SK-N-SH (cell line): ENCODE results near the gene WDR44. TPM values are rescaled to one million over a fixed set of nuclear protein-coding genes. Genes with fewer than 3 reads are reported as not detected.
"Not testable (repeated sequence)": the region's sequence is repeated elsewhere in the genome, so short reads cannot be mapped to it uniquely, and the experiment has no call there.

ENCODE experiments used
- CTCF ChIA-PET: fragments of 300-600, 350-600 bp; formaldehyde crosslinking; extraction: SDS; loops from one replicate; lab custom pipeline; 2021; lab: Yijun Ruan, JAX
- POLR2A ChIA-PET: fragments of 350-600 bp; sonication (Branson Sonifier 250); formaldehyde crosslinking; extraction: SDS; loops from one replicate; lab custom pipeline; 2020; ENCODE audit warnings: antibody characterized with exemption, inconsistent platforms; lab: Yijun Ruan, JAX
- DNase-seq: peaks from one replicate; pipeline ENCODE4 v3.0.0; 2012
- H2AFZ ChIP-seq: fragments of 200-600 bp; sonication (generic); 2 replicates; pipeline ENCODE4 v1.8.1; 2016; ENCODE audit warnings: antibody characterized with exemption, mild to moderate bottlenecking, low read depth
- H3F3A ChIP-seq: fragments of 200-600 bp; sonication (generic); replicated peaks from 2 replicates; pipeline ENCODE3; 2016; ENCODE audit warnings: antibody characterized with exemption, mild to moderate bottlenecking; ENCODE audit not compliant: insufficient read depth
- H3K27ac ChIP-seq, 2 experiments: fragments of 200-500 bp in 1 of 2; fragments of 200-600 bp in 1 of 2; sonication (Bioruptor generic) in 1 of 2; sonication (generic), shearing (Covaris generic) in 1 of 2; 2 replicates each; pipeline versions ENCODE4 v1.5.1 to v1.6.1; 2014 to 2016; ENCODE audit warnings: low read depth in 2 of 2, inconsistent platforms in 1 of 2, low read length in 1 of 2, mild to moderate bottlenecking in 1 of 2, mixed read lengths in 1 of 2
- H3K27me3 ChIP-seq: fragments of 200-600 bp; sonication (generic), shearing (Covaris generic); 2 replicates; pipeline ENCODE4 v1.6.1; 2016; ENCODE audit warnings: mixed run types; ENCODE audit not compliant: insufficient read depth
- H3K36me3 ChIP-seq, 2 experiments: fragments of 200-500 bp in 1 of 2; fragments of 200-600 bp in 1 of 2; sonication (Bioruptor generic) in 1 of 2; sonication (generic) in 1 of 2; replicated peaks in 1 of 2; 2 replicates each; pipeline versions ENCODE3 to v1.5.1; 2014 to 2016; ENCODE audit warnings: low read length in 1 of 2, mild to moderate bottlenecking in 1 of 2; ENCODE audit not compliant: insufficient read depth in 2 of 2, control insufficient read depth in 1 of 2
- H3K4me1 ChIP-seq, 2 experiments: fragments of 200-500 bp in 1 of 2; fragments of 200-600 bp in 1 of 2; sonication (Bioruptor generic) in 1 of 2; sonication (generic), shearing (Covaris generic) in 1 of 2; 2 replicates each; pipeline versions ENCODE4 v1.5.1 to v1.6.1; 2014 to 2016; ENCODE audit warnings: low read depth in 1 of 2, low read length in 1 of 2, mixed run types in 1 of 2; ENCODE audit not compliant: insufficient read depth in 2 of 2, control insufficient read depth in 1 of 2
- H3K4me2 ChIP-seq: fragments of 200-600 bp; sonication (generic), shearing (Covaris generic); 2 replicates; pipeline ENCODE4 v1.6.1; 2017; ENCODE audit warnings: mixed run types
- H3K4me3 ChIP-seq, 2 experiments: fragments of 200-500 bp in 1 of 2; fragments of 200-600 bp in 1 of 2; sonication (Bioruptor generic) in 1 of 2; sonication (generic), shearing (Covaris generic) in 1 of 2; 2 replicates each; pipeline versions ENCODE4 v1.5.1 to v1.8.1; 2014 to 2016; ENCODE audit warnings: low read depth in 2 of 2, inconsistent platforms in 1 of 2, low read length in 1 of 2, mild to moderate bottlenecking in 1 of 2, mixed read lengths in 1 of 2, moderate library complexity in 1 of 2
- H3K79me2 ChIP-seq: fragments of 200-600 bp; sonication (generic); 2 replicates; pipeline ENCODE4 v1.8.1; 2017; ENCODE audit warnings: mild to moderate bottlenecking; ENCODE audit not compliant: insufficient read depth
- H3K9ac ChIP-seq: fragments of 200-600 bp; sonication (generic); 2 replicates; pipeline ENCODE4 v1.6.1; 2017; ENCODE audit warnings: mixed run types
- H3K9me2 ChIP-seq: fragments of 200-600 bp; sonication (generic); 2 replicates; pipeline ENCODE4 v1.6.1; 2017; ENCODE audit warnings: mixed run types
- H3K9me3 ChIP-seq: fragments of 200-600 bp; sonication (generic); 2 replicates; pipeline ENCODE4 v1.6.1; 2017; ENCODE audit warnings: mixed run types, mild to moderate bottlenecking, moderate library complexity
- H4K20me1 ChIP-seq: fragments of 200-600 bp; sonication (generic); 2 replicates; pipeline ENCODE4 v1.6.1; 2017; ENCODE audit warnings: mild to moderate bottlenecking, mixed run types; ENCODE audit not compliant: insufficient read depth
- CHD2 ChIP-seq: fragments of 150-350 bp; IDR thresholded peaks from 2 replicates; pipeline ENCODE4 v1.6.1; 2018; ENCODE audit warnings: low read length; ENCODE audit not compliant: partially characterized antibody
- ELF1 ChIP-seq: IDR thresholded peaks from 2 replicates; pipeline ENCODE4 v1.4.0; 2012
- EZH2phosphoT487 ChIP-seq: fragments of 200-600 bp; sonication (generic); IDR thresholded peaks from 2 replicates; pipeline ENCODE4 v1.6.1; 2017; ENCODE audit warnings: low read depth, mixed run types, mild to moderate bottlenecking, antibody characterized with exemption, moderate library complexity, borderline replicate concordance
- FOXJ3 ChIP-seq: sonication (generic); formaldehyde crosslinking; IDR thresholded peaks from 2 replicates; pipeline ENCODE4 v1.5.1; 2020; ENCODE audit warnings: mild to moderate bottlenecking, missing genetic modification reagents
- MEF2A ChIP-seq: IDR thresholded peaks from 2 replicates; pipeline ENCODE4 v1.4.0; 2012; ENCODE audit warnings: low read depth, borderline replicate concordance
- MXI1 ChIP-seq: IDR thresholded peaks from 2 replicates; pipeline ENCODE4 v1.6.1; 2012; ENCODE audit warnings: mild to moderate bottlenecking, low read depth, low read length, improper control_type of control experiment
- NRF1 ChIP-seq: IDR thresholded peaks from 2 replicates; pipeline ENCODE4 v1.6.1; 2012; ENCODE audit warnings: low read depth, mild to moderate bottlenecking, low read length
- POLR2AphosphoS5 ChIP-seq: IDR thresholded peaks from 2 replicates; pipeline ENCODE4 v1.6.1; 2012; ENCODE audit warnings: low read depth, low read length
- RAD21 ChIP-seq: IDR thresholded peaks from 2 replicates; pipeline ENCODE4 v1.6.1; 2012; ENCODE audit warnings: mild to moderate bottlenecking, low read length
- RXRA ChIP-seq: IDR thresholded peaks from 2 replicates; pipeline ENCODE4 v1.4.0; 2012; ENCODE audit warnings: low read depth, mild to moderate bottlenecking, borderline replicate concordance
- TAF1 ChIP-seq: IDR thresholded peaks from 2 replicates; pipeline ENCODE4 v1.6.1; 2012; ENCODE audit warnings: low read depth, mild to moderate bottlenecking, low read length, moderate library complexity, borderline replicate concordance
- TCF12 ChIP-seq: IDR thresholded peaks from 2 replicates; pipeline ENCODE4 v1.4.0; 2012
- TEAD4 ChIP-seq: IDR thresholded peaks from 2 replicates; pipeline ENCODE4 v1.4.0; 2012; ENCODE audit warnings: mild to moderate bottlenecking, borderline replicate concordance; ENCODE audit not compliant: insufficient read depth
- YY1 ChIP-seq: IDR thresholded peaks from 2 replicates; pipeline ENCODE4 v1.4.0; 2012; ENCODE audit warnings: low read depth, mild to moderate bottlenecking
- WGBS: methylation state at CpG from one replicate; pipeline ENCODE4 v1.1.6; 2017; ENCODE audit warnings: low lambda C conversion rate; 5-methylcytosine and 5-hydroxymethylcytosine counted together
- polyA plus RNA-seq, 3 experiments: library from polyadenylated mRNA; depleted of rRNA; stranded (reverse); fragments of >200 nt; gene quantifications; 2 replicates each; pipeline ENCODE4 v1.2.3, GENCODE V29; 2012
- TF ChIP-seq, protein P1 (sequence below): IDR thresholded peaks from 2 replicates; pipeline ENCODE4 v1.6.1; 2012; ENCODE audit warnings: mild to moderate bottlenecking, low read depth, low read length, moderate library complexity
- TF ChIP-seq, protein P2 (sequence below): IDR thresholded peaks from 2 replicates; pipeline ENCODE4; 2012
- TF ChIP-seq, protein P3 (sequence below): fragments of 150-350 bp; IDR thresholded peaks from 2 replicates; pipeline ENCODE4 v1.6.1; 2016; ENCODE audit warnings: mild to moderate bottlenecking, low read depth, low read length
- TF ChIP-seq, protein P4 (sequence below): IDR thresholded peaks from 2 replicates; pipeline ENCODE4 v1.4.0; 2012; ENCODE audit warnings: low read depth
- TF ChIP-seq, protein P5 (sequence below): IDR thresholded peaks from 2 replicates; pipeline ENCODE4 v1.4.0; 2012; ENCODE audit warnings: low read depth, borderline replicate concordance
- TF ChIP-seq, protein P6 (sequence below): IDR thresholded peaks from 2 replicates; pipeline ENCODE4 v1.4.0; 2012; ENCODE audit warnings: low read depth, borderline replicate concordance

Gene WDR44
- polyA plus RNA-seq, 1 of the 3 experiments (the other 2 are of a cell fraction): 5.3 TPM

DNA sequence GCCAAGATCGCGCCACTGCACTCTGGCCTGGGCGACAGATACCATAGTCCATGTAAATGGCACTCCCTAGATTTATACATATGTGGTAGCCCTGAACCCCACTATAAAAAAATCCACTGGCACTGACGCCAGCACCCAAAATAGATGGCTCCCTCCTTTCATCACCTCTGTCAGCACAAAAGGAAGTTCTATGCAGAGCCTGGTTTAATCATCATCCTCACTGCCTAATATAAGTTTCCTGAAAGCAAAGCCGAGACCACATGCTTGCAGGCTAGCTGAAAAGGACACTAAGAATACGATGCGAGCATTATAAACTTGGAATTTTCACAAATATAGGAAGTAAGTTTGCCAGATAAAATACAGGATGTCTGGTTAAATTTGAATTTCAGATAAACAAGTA is 122.2 kb downstream of the WDR44 start:
- no peak for DNase-seq
- Histone ChIP-seq H3K9me3 (no peaks in the 10 kb centered on the region), H3K36me3 (no peaks in the 10 kb centered on the region), H3K79me2 (no peaks in the 10 kb centered on the region), H3K9me2 (no peaks in the 10 kb centered on the region), H3K9ac (no peak overlapping the region), H4K20me1 (no peaks in the 10 kb centered on the region), H3K27ac (no peak overlapping the region), H3K4me1 (no peaks in the 10 kb centered on the region), H3K4me3 (no peak overlapping the region), H3F3A (no peaks in the 10 kb centered on the region), H3K27me3 (no peaks in the 10 kb centered on the region), H2AFZ (no peak overlapping the region), H3K4me2 (no peak overlapping the region)
- TF ChIP-seq YY1 (no peak), TCF12 (no peak), ELF1 (no peak), NRF1 (no peak), MEF2A (no peak), TEAD4 (no peak), CHD2 (no peak), EZH2phosphoT487 (no peak), RXRA (no peak), MXI1 (no peak), FOXJ3 (CRISPR knock-in tag) (no peak), TAF1 (no peak), POLR2AphosphoS5 (no peak), RAD21 (no peak)
- TF ChIP-seq, protein P1, sequence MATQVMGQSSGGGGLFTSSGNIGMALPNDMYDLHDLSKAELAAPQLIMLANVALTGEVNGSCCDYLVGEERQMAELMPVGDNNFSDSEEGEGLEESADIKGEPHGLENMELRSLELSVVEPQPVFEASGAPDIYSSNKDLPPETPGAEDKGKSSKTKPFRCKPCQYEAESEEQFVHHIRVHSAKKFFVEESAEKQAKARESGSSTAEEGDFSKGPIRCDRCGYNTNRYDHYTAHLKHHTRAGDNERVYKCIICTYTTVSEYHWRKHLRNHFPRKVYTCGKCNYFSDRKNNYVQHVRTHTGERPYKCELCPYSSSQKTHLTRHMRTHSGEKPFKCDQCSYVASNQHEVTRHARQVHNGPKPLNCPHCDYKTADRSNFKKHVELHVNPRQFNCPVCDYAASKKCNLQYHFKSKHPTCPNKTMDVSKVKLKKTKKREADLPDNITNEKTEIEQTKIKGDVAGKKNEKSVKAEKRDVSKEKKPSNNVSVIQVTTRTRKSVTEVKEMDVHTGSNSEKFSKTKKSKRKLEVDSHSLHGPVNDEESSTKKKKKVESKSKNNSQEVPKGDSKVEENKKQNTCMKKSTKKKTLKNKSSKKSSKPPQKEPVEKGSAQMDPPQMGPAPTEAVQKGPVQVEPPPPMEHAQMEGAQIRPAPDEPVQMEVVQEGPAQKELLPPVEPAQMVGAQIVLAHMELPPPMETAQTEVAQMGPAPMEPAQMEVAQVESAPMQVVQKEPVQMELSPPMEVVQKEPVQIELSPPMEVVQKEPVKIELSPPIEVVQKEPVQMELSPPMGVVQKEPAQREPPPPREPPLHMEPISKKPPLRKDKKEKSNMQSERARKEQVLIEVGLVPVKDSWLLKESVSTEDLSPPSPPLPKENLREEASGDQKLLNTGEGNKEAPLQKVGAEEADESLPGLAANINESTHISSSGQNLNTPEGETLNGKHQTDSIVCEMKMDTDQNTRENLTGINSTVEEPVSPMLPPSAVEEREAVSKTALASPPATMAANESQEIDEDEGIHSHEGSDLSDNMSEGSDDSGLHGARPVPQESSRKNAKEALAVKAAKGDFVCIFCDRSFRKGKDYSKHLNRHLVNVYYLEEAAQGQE: no peak
- TF ChIP-seq, protein P2, sequence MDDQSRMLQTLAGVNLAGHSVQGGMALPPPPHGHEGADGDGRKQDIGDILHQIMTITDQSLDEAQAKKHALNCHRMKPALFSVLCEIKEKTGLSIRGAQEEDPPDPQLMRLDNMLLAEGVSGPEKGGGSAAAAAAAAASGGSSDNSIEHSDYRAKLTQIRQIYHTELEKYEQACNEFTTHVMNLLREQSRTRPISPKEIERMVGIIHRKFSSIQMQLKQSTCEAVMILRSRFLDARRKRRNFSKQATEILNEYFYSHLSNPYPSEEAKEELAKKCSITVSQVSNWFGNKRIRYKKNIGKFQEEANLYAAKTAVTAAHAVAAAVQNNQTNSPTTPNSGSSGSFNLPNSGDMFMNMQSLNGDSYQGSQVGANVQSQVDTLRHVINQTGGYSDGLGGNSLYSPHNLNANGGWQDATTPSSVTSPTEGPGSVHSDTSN: no peak
- TF ChIP-seq, protein P3, sequence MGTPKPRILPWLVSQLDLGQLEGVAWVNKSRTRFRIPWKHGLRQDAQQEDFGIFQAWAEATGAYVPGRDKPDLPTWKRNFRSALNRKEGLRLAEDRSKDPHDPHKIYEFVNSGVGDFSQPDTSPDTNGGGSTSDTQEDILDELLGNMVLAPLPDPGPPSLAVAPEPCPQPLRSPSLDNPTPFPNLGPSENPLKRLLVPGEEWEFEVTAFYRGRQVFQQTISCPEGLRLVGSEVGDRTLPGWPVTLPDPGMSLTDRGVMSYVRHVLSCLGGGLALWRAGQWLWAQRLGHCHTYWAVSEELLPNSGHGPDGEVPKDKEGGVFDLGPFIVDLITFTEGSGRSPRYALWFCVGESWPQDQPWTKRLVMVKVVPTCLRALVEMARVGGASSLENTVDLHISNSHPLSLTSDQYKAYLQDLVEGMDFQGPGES: no peak
- TF ChIP-seq, protein P4, sequence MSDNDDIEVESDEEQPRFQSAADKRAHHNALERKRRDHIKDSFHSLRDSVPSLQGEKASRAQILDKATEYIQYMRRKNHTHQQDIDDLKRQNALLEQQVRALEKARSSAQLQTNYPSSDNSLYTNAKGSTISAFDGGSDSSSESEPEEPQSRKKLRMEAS: no peak
- TF ChIP-seq, protein P5, sequence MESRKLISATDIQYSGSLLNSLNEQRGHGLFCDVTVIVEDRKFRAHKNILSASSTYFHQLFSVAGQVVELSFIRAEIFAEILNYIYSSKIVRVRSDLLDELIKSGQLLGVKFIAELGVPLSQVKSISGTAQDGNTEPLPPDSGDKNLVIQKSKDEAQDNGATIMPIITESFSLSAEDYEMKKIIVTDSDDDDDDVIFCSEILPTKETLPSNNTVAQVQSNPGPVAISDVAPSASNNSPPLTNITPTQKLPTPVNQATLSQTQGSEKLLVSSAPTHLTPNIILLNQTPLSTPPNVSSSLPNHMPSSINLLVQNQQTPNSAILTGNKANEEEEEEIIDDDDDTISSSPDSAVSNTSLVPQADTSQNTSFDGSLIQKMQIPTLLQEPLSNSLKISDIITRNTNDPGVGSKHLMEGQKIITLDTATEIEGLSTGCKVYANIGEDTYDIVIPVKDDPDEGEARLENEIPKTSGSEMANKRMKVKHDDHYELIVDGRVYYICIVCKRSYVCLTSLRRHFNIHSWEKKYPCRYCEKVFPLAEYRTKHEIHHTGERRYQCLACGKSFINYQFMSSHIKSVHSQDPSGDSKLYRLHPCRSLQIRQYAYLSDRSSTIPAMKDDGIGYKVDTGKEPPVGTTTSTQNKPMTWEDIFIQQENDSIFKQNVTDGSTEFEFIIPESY: no peak
- TF ChIP-seq, protein P6, sequence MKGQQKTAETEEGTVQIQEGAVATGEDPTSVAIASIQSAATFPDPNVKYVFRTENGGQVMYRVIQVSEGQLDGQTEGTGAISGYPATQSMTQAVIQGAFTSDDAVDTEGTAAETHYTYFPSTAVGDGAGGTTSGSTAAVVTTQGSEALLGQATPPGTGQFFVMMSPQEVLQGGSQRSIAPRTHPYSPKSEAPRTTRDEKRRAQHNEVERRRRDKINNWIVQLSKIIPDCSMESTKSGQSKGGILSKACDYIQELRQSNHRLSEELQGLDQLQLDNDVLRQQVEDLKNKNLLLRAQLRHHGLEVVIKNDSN: no peak
- ChIA-PET CTCF (interaction anchor here (0.8 to 1.3 kb wide), 2 partner anchors 8 to 134 kb away, joined by 3 to 4 read pairs; no protein-coding TSS in a partner anchor), POLR2A (no interaction called here)
- 51% methylated on average over 5 of the region's 7 CpGs for whole genome bisulfite sequencing

DNA sequence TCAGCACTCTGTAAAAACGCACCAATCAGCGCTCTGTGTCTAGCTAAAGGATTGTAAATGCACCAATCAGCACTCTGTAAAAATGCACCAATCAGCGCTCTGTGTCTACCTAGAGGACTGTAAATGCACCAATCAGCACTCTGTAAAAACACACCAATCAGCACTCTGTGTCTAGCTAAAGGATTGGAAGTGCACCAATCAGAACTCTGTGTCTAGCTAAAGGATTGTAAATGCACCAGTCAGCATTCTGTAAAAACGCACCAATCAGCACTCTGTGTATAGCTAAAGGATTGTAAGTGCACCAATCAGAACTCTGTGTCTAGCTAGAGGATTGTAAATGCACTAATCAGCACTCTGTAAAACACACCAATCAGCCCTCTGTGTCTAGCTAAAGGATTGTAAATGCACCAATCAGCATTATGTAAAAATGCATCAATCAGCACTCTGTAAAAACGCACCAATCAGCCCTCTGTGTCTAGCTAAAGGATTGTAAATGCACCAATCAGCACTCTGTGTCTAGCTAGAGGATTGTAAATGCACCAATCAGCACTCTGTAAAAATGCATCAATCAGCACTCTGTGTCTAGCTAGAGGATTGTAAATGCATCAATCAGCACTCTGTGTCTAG is 124.9 kb downstream of the WDR44 start:
- H3K4me3 ChIP-seq, H3K9me3 ChIP-seq, H2AFZ ChIP-seq, H3K27ac ChIP-seq, H3K79me2 ChIP-seq, H3K4me2 ChIP-seq, H3K27me3 ChIP-seq, H3K9me2 ChIP-seq, H3K36me3 ChIP-seq, H3K4me1 ChIP-seq, DNase-seq, H4K20me1 ChIP-seq, H3F3A ChIP-seq, H3K9ac ChIP-seq, POLR2A ChIA-PET: not testable (repeated sequence)
- CTCF ChIA-PET: interaction anchor here (1.2 kb wide), 1 partner anchor 12 kb away, joined by 3 read pairs; no protein-coding TSS in a partner anchor
- 69% methylated on average over 5 of the region's 5 CpGs for WGBS
